NCI-H1105 (cell line): Measurements from ENCODE around the gene GALNT7.

ENCODE experiments used
- DNase-seq: peaks from one replicate; lab custom pipeline; 2025; lab: John Stamatoyannopoulos, UW

Gene GALNT7

GRCh38 chr4:173347467-173347866, 178.9 kb downstream of the GALNT7 start:
- no peak for DNase-seq

GRCh38 chr4:173357939-173358338, 189.3 kb downstream of the GALNT7 start:
- DNase-seq, result no peak

GRCh38 chr4:173360587-173361221, 192.1 kb downstream of the GALNT7 start:
- no peak for DNase-seq

GRCh38 chr4:173362666-173363065, 194.1 kb downstream of the GALNT7 start:
- DNase-seq, result peak; percentile 38

GRCh38 chr4:173365359-173365996, 196.9 kb downstream of the GALNT7 start:
- no peak for DNase-seq

- no peak for DNase-seq
Measured at GRCh38 chr4:173367285-173367684, 198.7 kb downstream of the GALNT7 start.

- no peak for DNase-seq
Measured at GRCh38 chr4:173367946-173368345, 199.3 kb downstream of the GALNT7 start.

GRCh38 chr4:173370130-173370476, 201.5 kb downstream of the GALNT7 start:
- DNase-seq, result no peak

GRCh38 chr4:173370477-173371291, 202.1 kb downstream of the GALNT7 start, which contains the start of gene SAP30:
Gene SAP30, plus strand, starts transcription at chr4:173370954. Its CDS starts 229 bp downstream, at chr4:173371183.
- DNase-seq, result peak; percentile 89

GRCh38 chr4:173371292-173372192, 202.9 kb downstream of the GALNT7 start:
- DNase-seq, result peak; percentile 30
